Loucy (cell line): ENCODE results near the gene PRMT3.

Source experiments
- CTCF ChIP-seq: fragments of 200-600 bp; sonication (generic); conservative IDR thresholded peaks from 2 replicates; pipeline ENCODE4 v1.5.1; 2014; ENCODE audit warnings: mild to moderate bottlenecking, antibody characterized with exemption, low read length
- EZH2phosphoT487 ChIP-seq: fragments of 200-600 bp; IDR thresholded peaks from 2 replicates; pipeline ENCODE4 v1.6.1; 2018; ENCODE audit warnings: antibody characterized with exemption, mild to moderate bottlenecking, moderate library complexity, borderline replicate concordance

GRCh38 chr11:20363149-20363499 is 24.4 kb upstream of the PRMT3 start:
- TF ChIP-seq CTCF (no peak), EZH2phosphoT487 (no peak)
